ENCODE results near the gene NDUFB10. TPM values are rescaled to one million over a fixed set of nuclear protein-coding genes. Genes with fewer than 3 reads are reported as not detected.

Gene NDUFB10

Small RNA genes lying within 50 kb of the gene (small RNA-seq; reads per million reads assigned to genes)
- gene AC005363.2 (ENCODE audit: low read depth) (0.86 reads per million), gene SNORA10 (ENCODE audit: low read depth) (not detected), gene SNORA64 (ENCODE audit: low read depth) (not detected)
